ENCODE data around the gene MAF. TPM values are rescaled to one million over a fixed set of nuclear protein-coding genes. Genes with fewer than 3 reads are reported as not detected.

The MAF gene
- total RNA-seq, result 10 to 100 TPM; 35.2 to 52.3 (median 39.9) TPM
- polyA plus RNA-seq, result 10 to 100 TPM in 2 of 3 donors, 1 to 10 TPM in 1; 6.0 to 21.9 (median 13.1) TPM
- long read RNA-seq, donor 1, full-length matches to known transcripts, result 13 of 14 reads
- long read RNA-seq, donor 1, partial matches to known transcripts, result 0 of 14 reads
- long read RNA-seq, donor 1, other reads (novel, unspliced or antisense), result 1 of 14 reads
- long read RNA-seq, donor 2, full-length matches to known transcripts, result 21 of 27 reads
- long read RNA-seq, donor 2, partial matches to known transcripts, result 0 of 27 reads
- long read RNA-seq, donor 2, other reads (novel, unspliced or antisense), result 6 of 27 reads

GRCh38 chr16:79600638-79601091 lies at the start of gene MAF:
TSS of gene MAF (minus strand) at chr16:79600737. CDS start at chr16:79599902, 835 bp downstream.
- DNase-seq, result peak; percentile 90 to 93
- H3K36me3 ChIP-seq (ENCODE audit: insufficient read depth in 1 of 2, low read depth in 1 of 2), result no peaks in the 10 kb centered on the region
- H3K27me3 ChIP-seq (ENCODE audit: insufficient read depth in 3 of 3, low read length in 2 of 3), result no peaks in the 10 kb centered on the region
- H3K4me1 ChIP-seq, result peaks cover 9% of the 10 kb centered on the region
- H3K27ac ChIP-seq, result peak within 1 kb of the TSS; percentile 94
- intact Hi-C loops (cut with DNase I), result loop anchor here (1.0 to 10.0 kb wide), 11 partner anchors 67 to 1476 kb away; no protein-coding TSS in a partner anchor
- ATAC-seq, result peak; percentile 84 to 89 (median 86)
- no peak for TF ChIP-seq CTCF (IDR thresholded peaks at IDR 0.05)
- peak within 1 kb of the TSS; percentile 80 for H3K4me3 ChIP-seq
- no peaks in the 10 kb centered on the region for H3K9me3 ChIP-seq
- WGBS, 3 donors, result 0% methylated on average over 25 of the region's 25 CpGs

GRCh38 chr16:79648826-79649225 lies 48.3 kb upstream of the MAF start:
- Histone ChIP-seq H3K4me1 (no peaks in the 10 kb centered on the region), H3K9me3 (no peaks in the 10 kb centered on the region), H3K27me3 (ENCODE audit: insufficient read depth in 3 of 3, low read length in 2 of 3) (peaks cover 0 to 2% (median 0%) of the 10 kb centered on the region in 3 donors), H3K4me3 (no peak overlapping the region), H3K36me3 (ENCODE audit: insufficient read depth in 1 of 2, low read depth in 1 of 2) (no peaks in the 10 kb centered on the region), H3K27ac (no peak overlapping the region)
- intact Hi-C loops (cut with DNase I), result no loop called here
- no peak for ATAC-seq
- WGBS, 3 donors, result 28 to 58% (median 33%) methylated on average over 4 of the region's 4 CpGs
- TF ChIP-seq CTCF (IDR thresholded peaks at IDR 0.05), result no peak
- DNase-seq, result no peak

GRCh38 chr16:79647586-79647985 lies 47.0 kb upstream of the MAF start:
- no peak for ATAC-seq
- Histone ChIP-seq H3K27ac (no peak overlapping the region), H3K27me3 (ENCODE audit: insufficient read depth in 3 of 3, low read length in 2 of 3) (peaks cover 0 to 2% (median 0%) of the 10 kb centered on the region in 3 donors), H3K9me3 (no peaks in the 10 kb centered on the region), H3K4me1 (no peaks in the 10 kb centered on the region), H3K4me3 (no peak overlapping the region), H3K36me3 (ENCODE audit: insufficient read depth in 1 of 2, low read depth in 1 of 2) (no peaks in the 10 kb centered on the region)
- TF ChIP-seq CTCF (IDR thresholded peaks at IDR 0.05), result no peak
- intact Hi-C loops (cut with DNase I), result no loop called here
- WGBS, 3 donors, result 92 to 94% (median 93%) methylated on average over 3 of the region's 3 CpGs
- DNase-seq, result no peak

GRCh38 chr16:79645701-79646100 lies 45.2 kb upstream of the MAF start:
- ATAC-seq (no peak), DNase-seq (no peak)
- no peak overlapping the region for H3K27ac ChIP-seq
- H3K4me1 ChIP-seq, result no peaks in the 10 kb centered on the region
- intact Hi-C loops (cut with DNase I), result no loop called here
- peaks cover 0 to 2% (median 0%) of the 10 kb centered on the region in 3 donors for H3K27me3 ChIP-seq (ENCODE audit: insufficient read depth in 3 of 3, low read length in 2 of 3)
- H3K9me3 ChIP-seq, result no peaks in the 10 kb centered on the region
- H3K4me3 ChIP-seq, result no peak overlapping the region
- no peaks in the 10 kb centered on the region for H3K36me3 ChIP-seq (ENCODE audit: insufficient read depth in 1 of 2, low read depth in 1 of 2)
- 79 to 88% (median 84%) methylated on average over 4 of the region's 4 CpGs for WGBS, 3 donors
- no peak for TF ChIP-seq CTCF (IDR thresholded peaks at IDR 0.05)

Measured in psoas muscle (tissue), 8 donors.